GM12878 (cell line): ENCODE results near the gene GPR158. TPM values are rescaled to one million over a fixed set of nuclear protein-coding genes. Genes with fewer than 3 reads are reported as not detected.

ENCODE experiments used
- ATAC-seq: fragments of 200-7000 bp; cut with Tn5 transposase; 3 replicates; pipeline ENCODE4 v1.9.1; 2020; ENCODE audit warnings: mild to moderate bottlenecking, moderate library complexity
- BruUV-seq: library from RNA; stranded (reverse); fragments of 400-500 nt; replicated peaks from 2 replicates; lab custom pipeline; 2021; lab: Mats Ljungman, UMichigan
- CTCF ChIA-PET: fragments of 300-600 bp; sonication (Branson Sonifier 250); formaldehyde crosslinking; extraction: SDS; loops from one replicate; lab custom pipeline; 2021; ENCODE audit warnings: inconsistent platforms; lab: Yijun Ruan, JAX
- POLR2A ChIA-PET: fragments of 350-600 bp; formaldehyde crosslinking; extraction: SDS; loops from one replicate; lab custom pipeline; 2021; ENCODE audit warnings: inconsistent platforms; lab: Charles Lee
- RAD21 ChIA-PET: fragments of 300-600 bp; sonication (Branson Sonifier 250); formaldehyde crosslinking; loops from one replicate; lab custom pipeline; 2023; ENCODE audit warnings: antibody characterized with exemption; ENCODE audit not compliant: unreplicated experiment; lab: Charles Lee
- SMC1A ChIA-PET: fragments of 300-600 bp; sonication (Branson Sonifier 250); formaldehyde crosslinking; loops from one replicate; lab custom pipeline; 2023; ENCODE audit not compliant: unreplicated experiment, uncharacterized antibody; lab: Charles Lee
- DNase-seq: peaks from one replicate; pipeline ENCODE4 v3.0.0-alpha.2; 2011; ENCODE audit warnings: low read depth, low spot score
- FAIRE-seq: peaks from 3 replicates; lab custom pipeline; 2011; peaks lifted over from hg19 to GRCh38; lab: Jason Lieb, UNC
- H2AFZ ChIP-seq: 2 replicates; pipeline ENCODE4 v1.6.0; 2011; ENCODE audit warnings: low read depth, low read length, control low read depth; ENCODE audit not compliant: control insufficient read depth
- H3K27ac ChIP-seq: 2 replicates; pipeline ENCODE4 v1.5.1; 2011; ENCODE audit warnings: control low read depth; ENCODE audit not compliant: control insufficient read depth, insufficient read depth
- H3K27me3 ChIP-seq, 2 experiments: replicated peaks in 1 of 2; 2 replicates each; pipeline versions ENCODE4 v1.6.0 to v1.6.1; 2011; ENCODE audit warnings: low read length in 1 of 2; ENCODE audit not compliant: control insufficient read depth in 2 of 2, insufficient read depth in 2 of 2
- H3K36me3 ChIP-seq, 2 experiments: 2 replicates each; pipeline ENCODE4 v1.5.1; 2011; ENCODE audit warnings: low read length in 1 of 2; ENCODE audit not compliant: control insufficient read depth in 2 of 2, insufficient read depth in 2 of 2
- H3K4me1 ChIP-seq: 2 replicates; pipeline ENCODE4 v1.6.1; 2011; ENCODE audit warnings: mild to moderate bottlenecking, low read length, moderate library complexity, mixed read lengths; ENCODE audit not compliant: control insufficient read depth, insufficient read depth
- H3K4me2 ChIP-seq: 2 replicates; pipeline ENCODE4 v1.6.0; 2011; ENCODE audit warnings: control low read depth; ENCODE audit not compliant: control insufficient read depth, insufficient read depth
- H3K4me3 ChIP-seq: fragments of 200-600 bp; sonication (generic); 2 replicates; pipeline ENCODE4 v1.5.1; 2016
- H3K79me2 ChIP-seq: 2 replicates; pipeline ENCODE4 v1.6.0; 2011; ENCODE audit warnings: low read length; ENCODE audit not compliant: control insufficient read depth, insufficient read depth
- H3K9ac ChIP-seq: 2 replicates; pipeline ENCODE4 v1.8.0; 2011; ENCODE audit warnings: low read length, control low read depth, mixed read lengths; ENCODE audit not compliant: control insufficient read depth, insufficient read depth
- H3K9me3 ChIP-seq: replicated peaks from 3 replicates; pipeline ENCODE4 v1.5.1; 2011; ENCODE audit warnings: mild to moderate bottlenecking, low read length; ENCODE audit not compliant: control insufficient read depth, insufficient read depth
- H4K20me1 ChIP-seq: 2 replicates; pipeline ENCODE4 v1.6.0; 2011; ENCODE audit not compliant: control insufficient read depth, insufficient read depth
- EZH2 ChIP-seq: IDR thresholded peaks from 2 replicates; pipeline ENCODE4 v1.6.1; 2012; ENCODE audit warnings: low read depth, mild to moderate bottlenecking, control low read depth, inconsistent platforms, low read length, borderline replicate concordance; ENCODE audit not compliant: control insufficient read depth
- GABPA ChIP-seq: IDR thresholded peaks from 2 replicates; pipeline ENCODE4 v1.6.1; 2014; ENCODE audit warnings: antibody characterized with exemption, low read depth, mild to moderate bottlenecking, inconsistent platforms
- JUNB ChIP-seq: IDR thresholded peaks from 2 replicates; pipeline ENCODE4 v1.6.1; 2016; ENCODE audit warnings: antibody characterized with exemption, mild to moderate bottlenecking
- KAT2A ChIP-seq: conservative IDR thresholded peaks from 2 replicates; pipeline ENCODE4 v1.6.1; 2011; ENCODE audit warnings: low read depth, low read length; ENCODE audit not compliant: control insufficient read depth
- KDM1A ChIP-seq: fragments of 200-600 bp; sonication (generic); IDR thresholded peaks from 2 replicates; pipeline ENCODE4 v1.6.1; 2016; ENCODE audit warnings: borderline replicate concordance
- LARP7 ChIP-seq: fragments of 450-650 bp; IDR thresholded peaks from 2 replicates; pipeline ENCODE4 v1.6.1; 2017; ENCODE audit warnings: mild to moderate bottlenecking
- MEF2B ChIP-seq: fragments of 450-650 bp; IDR thresholded peaks from 2 replicates; pipeline ENCODE4 v1.6.1; 2018; ENCODE audit warnings: mild to moderate bottlenecking, moderate library complexity; ENCODE audit not compliant: partially characterized antibody, poor library complexity, severe bottlenecking
- MXI1 ChIP-seq: fragments of 150-350 bp; IDR thresholded peaks from 2 replicates; pipeline ENCODE4 v1.6.1; 2011; ENCODE audit warnings: low read depth, mild to moderate bottlenecking, inconsistent platforms, low read length, improper control_type of control experiment
- RAD51 ChIP-seq: fragments of 450-650 bp; IDR thresholded peaks from 2 replicates; pipeline ENCODE4 v1.6.1; 2016; ENCODE audit warnings: moderate library complexity, mild to moderate bottlenecking, inconsistent platforms
- SUZ12 ChIP-seq: fragments of 200-600 bp; sonication (generic); IDR thresholded peaks from one replicate; pipeline ENCODE4 v1.6.1; 2018; ENCODE audit warnings: antibody characterized with exemption, mild to moderate bottlenecking; ENCODE audit not compliant: unreplicated experiment
- ZNF207 ChIP-seq: fragments of 450-650 bp; IDR thresholded peaks from 2 replicates; pipeline ENCODE4 v1.6.1; 2014; ENCODE audit warnings: antibody characterized with exemption, mild to moderate bottlenecking, borderline replicate concordance
- ZNF384 ChIP-seq: IDR thresholded peaks from 2 replicates; pipeline ENCODE4 v1.6.1; 2012; ENCODE audit warnings: low read depth, mild to moderate bottlenecking, low read length, improper control_type of control experiment, borderline replicate concordance
- WGBS: methylation state at CpG from one replicate; pipeline ENCODE4 v1.1.6; 2016; ENCODE audit warnings: low lambda C conversion rate; ENCODE audit not compliant: insufficient replicate concordance, insufficient coverage; ENCODE audit errors: missing lambda C conversion rate; 5-methylcytosine and 5-hydroxymethylcytosine counted together
- in situ Hi-C: fragments of 300-500 bp; cut with MboI; formaldehyde crosslinking; loops from 9 replicates; pipeline ENCODE4 v1.14.3; 2018; ENCODE audit warnings: mixed read lengths
- intact Hi-C: fragments of 100-400 bp; cut with micrococcal nuclease; formaldehyde crosslinking; loops from one replicate; pipeline ENCODE4 v1.14.2; 2022; ENCODE audit not compliant: unreplicated experiment
- polyA plus RNA-seq, 11 experiments: library from polyadenylated mRNA; depleted of rRNA in 4 of 11; unstranded in 6 of 11; stranded (reverse) in 5 of 11; fragments of >200 nt; fragmentation: Nextera tagmentation in 4 of 11; fragmentation: Illumina TruSeq in 1 of 11; extraction: Ambion mirVana in 4 of 11; extraction: Trizol in 1 of 11; gene quantifications; 1 replicate in 1 of 11; 2 replicates in 10 of 11; pipeline versions ENCODE4 v1.2.1 to v1.2.3, GENCODE V29; 2011 to 2016; ENCODE audit warnings: inconsistent platforms in 2 of 11, missing spikeins in 2 of 11, low read depth in 1 of 11
- total RNA-seq, 4 experiments: library from RNA; depleted of rRNA in 3 of 4; stranded (reverse); fragments of >200 nt in 3 of 4; fragmentation: Illumina TruSeq in 1 of 4; extraction: Trizol in 1 of 4; gene quantifications; 2 replicates each; pipeline versions ENCODE4 v1.2.1 to v1.2.3, GENCODE V29; 2013 to 2021
- TF ChIP-seq, protein P1 (sequence below): fragments of 450-650 bp; IDR thresholded peaks from 2 replicates; pipeline ENCODE4 v1.6.1; 2014; ENCODE audit warnings: mild to moderate bottlenecking
- TF ChIP-seq, protein P2 (sequence below), 3 experiments: IDR thresholded peaks in 2 of 3; conservative IDR thresholded peaks in 1 of 3; 2 replicates each; pipeline ENCODE4 v1.5.1; 2011; ENCODE audit warnings: low read depth in 3 of 3, low read length in 3 of 3, mild to moderate bottlenecking in 3 of 3, control low read depth in 2 of 3, moderate library complexity in 2 of 3, inconsistent platforms in 1 of 3, mixed read lengths in 1 of 3; ENCODE audit not compliant: control insufficient read depth in 2 of 3, insufficient read depth in 1 of 3; ENCODE audit errors: extremely low read depth in 1 of 3
- TF ChIP-seq, protein P3 (sequence below): IDR thresholded peaks from 2 replicates; pipeline ENCODE4 v1.6.1; 2012; ENCODE audit warnings: low read length, inconsistent platforms

The GPR158 gene
- total and polyA plus RNA-seq, 10 of the 15 experiments (the other 5 are each of a cell fraction or from before 2014, with no cell fraction given) = not detected

DNA sequence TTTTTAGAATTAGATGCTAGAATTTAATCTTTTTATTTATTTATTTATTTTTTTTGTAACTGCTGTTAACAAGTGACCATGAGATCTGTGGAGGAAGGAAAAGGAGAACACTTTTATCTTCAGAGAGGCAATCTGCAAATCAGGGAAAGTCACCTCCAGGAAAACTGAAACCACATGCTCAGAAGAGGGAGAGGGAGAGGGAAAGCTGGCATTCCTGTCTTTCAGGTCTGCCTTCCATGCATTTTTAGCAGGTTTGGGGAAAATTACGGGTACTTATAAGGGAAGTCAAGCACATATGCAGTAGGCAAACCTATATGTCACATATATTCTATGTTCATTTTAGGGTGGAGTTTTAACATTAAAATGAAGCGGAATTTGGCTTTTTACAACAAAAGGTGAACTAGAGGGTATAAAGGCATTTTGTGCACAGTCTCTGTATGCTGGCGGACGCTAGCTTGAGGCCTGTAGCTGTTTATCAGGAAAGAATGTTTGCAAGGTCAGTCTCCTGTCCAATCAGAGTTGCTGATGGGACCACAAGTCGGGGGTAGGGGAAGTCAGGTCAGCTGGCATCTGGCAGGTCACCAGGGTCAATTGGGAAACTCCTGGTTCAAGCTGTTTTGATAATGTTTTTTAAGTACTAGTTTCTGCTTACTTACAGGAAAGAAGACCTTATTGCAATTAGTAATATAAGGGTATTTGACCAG, 333.5 kb downstream of the GPR158 start:
- no peak for DNase-seq
- WGBS = 20% methylated on average over 5 of the region's 5 CpGs
- intact Hi-C loops = no loop called here
- no peaks in the 10 kb centered on the region for H3K79me2 ChIP-seq
- ChIA-PET RAD21 (no interaction called here), SMC1A (interaction anchor here (0.9 kb wide), 1 partner anchor 226 kb away, joined by 3 read pairs; no protein-coding TSS in a partner anchor), CTCF (no interaction called here), POLR2A (no interaction called here)
- ATAC-seq = no peak
- BruUV-seq = no TSS peak
- FAIRE-seq = no peak
- no peaks in the 10 kb centered on the region for H3K27me3 ChIP-seq
- H2AFZ ChIP-seq = no peak overlapping the region
- TF ChIP-seq KDM1A (no peak), JUNB (no peak), ZNF207 (no peak), RAD51 (no peak), ZNF384 (no peak), KAT2A (no peak), EZH2 (no peak), MXI1 (no peak), MEF2B (no peak), GABPA (no peak), SUZ12 (no peak), LARP7 (no peak)
- TF ChIP-seq, protein P1, sequence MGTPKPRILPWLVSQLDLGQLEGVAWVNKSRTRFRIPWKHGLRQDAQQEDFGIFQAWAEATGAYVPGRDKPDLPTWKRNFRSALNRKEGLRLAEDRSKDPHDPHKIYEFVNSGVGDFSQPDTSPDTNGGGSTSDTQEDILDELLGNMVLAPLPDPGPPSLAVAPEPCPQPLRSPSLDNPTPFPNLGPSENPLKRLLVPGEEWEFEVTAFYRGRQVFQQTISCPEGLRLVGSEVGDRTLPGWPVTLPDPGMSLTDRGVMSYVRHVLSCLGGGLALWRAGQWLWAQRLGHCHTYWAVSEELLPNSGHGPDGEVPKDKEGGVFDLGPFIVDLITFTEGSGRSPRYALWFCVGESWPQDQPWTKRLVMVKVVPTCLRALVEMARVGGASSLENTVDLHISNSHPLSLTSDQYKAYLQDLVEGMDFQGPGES = no peak
- TF ChIP-seq, protein P2, sequence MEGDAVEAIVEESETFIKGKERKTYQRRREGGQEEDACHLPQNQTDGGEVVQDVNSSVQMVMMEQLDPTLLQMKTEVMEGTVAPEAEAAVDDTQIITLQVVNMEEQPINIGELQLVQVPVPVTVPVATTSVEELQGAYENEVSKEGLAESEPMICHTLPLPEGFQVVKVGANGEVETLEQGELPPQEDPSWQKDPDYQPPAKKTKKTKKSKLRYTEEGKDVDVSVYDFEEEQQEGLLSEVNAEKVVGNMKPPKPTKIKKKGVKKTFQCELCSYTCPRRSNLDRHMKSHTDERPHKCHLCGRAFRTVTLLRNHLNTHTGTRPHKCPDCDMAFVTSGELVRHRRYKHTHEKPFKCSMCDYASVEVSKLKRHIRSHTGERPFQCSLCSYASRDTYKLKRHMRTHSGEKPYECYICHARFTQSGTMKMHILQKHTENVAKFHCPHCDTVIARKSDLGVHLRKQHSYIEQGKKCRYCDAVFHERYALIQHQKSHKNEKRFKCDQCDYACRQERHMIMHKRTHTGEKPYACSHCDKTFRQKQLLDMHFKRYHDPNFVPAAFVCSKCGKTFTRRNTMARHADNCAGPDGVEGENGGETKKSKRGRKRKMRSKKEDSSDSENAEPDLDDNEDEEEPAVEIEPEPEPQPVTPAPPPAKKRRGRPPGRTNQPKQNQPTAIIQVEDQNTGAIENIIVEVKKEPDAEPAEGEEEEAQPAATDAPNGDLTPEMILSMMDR (IDR thresholded peaks at IDR 0.05 in 2 of 3, conservative IDR thresholded peaks at IDR 0.05 in 1 of 3; ENCODE audit: control insufficient read depth in 2 of 3, extremely low read depth in 1 of 3, insufficient read depth in 1 of 3, low read depth in 3 of 3, low read length in 3 of 3) = no peak
- TF ChIP-seq, protein P3, sequence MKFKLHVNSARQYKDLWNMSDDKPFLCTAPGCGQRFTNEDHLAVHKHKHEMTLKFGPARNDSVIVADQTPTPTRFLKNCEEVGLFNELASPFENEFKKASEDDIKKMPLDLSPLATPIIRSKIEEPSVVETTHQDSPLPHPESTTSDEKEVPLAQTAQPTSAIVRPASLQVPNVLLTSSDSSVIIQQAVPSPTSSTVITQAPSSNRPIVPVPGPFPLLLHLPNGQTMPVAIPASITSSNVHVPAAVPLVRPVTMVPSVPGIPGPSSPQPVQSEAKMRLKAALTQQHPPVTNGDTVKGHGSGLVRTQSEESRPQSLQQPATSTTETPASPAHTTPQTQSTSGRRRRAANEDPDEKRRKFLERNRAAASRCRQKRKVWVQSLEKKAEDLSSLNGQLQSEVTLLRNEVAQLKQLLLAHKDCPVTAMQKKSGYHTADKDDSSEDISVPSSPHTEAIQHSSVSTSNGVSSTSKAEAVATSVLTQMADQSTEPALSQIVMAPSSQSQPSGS = no peak
- TF ChIP-seq, all 136 proteins: peak for 0
- Histone ChIP-seq H3K9ac (no peak overlapping the region), H3K4me1 (no peaks in the 10 kb centered on the region), H3K4me3 (no peak overlapping the region), H3K4me2 (no peak overlapping the region), H4K20me1 (no peaks in the 10 kb centered on the region), H3K9me3 (no peaks in the 10 kb centered on the region), H3K27ac (no peak overlapping the region), H3K36me3 (no peaks in the 10 kb centered on the region)
- in situ Hi-C loops = no loop called here
